Measurements from ENCODE around the gene LPP. TPM values are rescaled to one million over a fixed set of nuclear protein-coding genes. Genes with fewer than 3 reads are reported as not detected.

The LPP gene
- total and polyA plus RNA-seq, 9 donors = 15.9 to 280 (median 134) TPM

- no peak overlapping the region for H3K4me3 ChIP-seq
- DNase-seq = no peak
- TF ChIP-seq EP300 (IDR thresholded peaks at IDR 0.05) = no peak
- TF ChIP-seq POLR2A (IDR thresholded peaks at IDR 0.05) = no peak
- TF ChIP-seq, protein P1, sequence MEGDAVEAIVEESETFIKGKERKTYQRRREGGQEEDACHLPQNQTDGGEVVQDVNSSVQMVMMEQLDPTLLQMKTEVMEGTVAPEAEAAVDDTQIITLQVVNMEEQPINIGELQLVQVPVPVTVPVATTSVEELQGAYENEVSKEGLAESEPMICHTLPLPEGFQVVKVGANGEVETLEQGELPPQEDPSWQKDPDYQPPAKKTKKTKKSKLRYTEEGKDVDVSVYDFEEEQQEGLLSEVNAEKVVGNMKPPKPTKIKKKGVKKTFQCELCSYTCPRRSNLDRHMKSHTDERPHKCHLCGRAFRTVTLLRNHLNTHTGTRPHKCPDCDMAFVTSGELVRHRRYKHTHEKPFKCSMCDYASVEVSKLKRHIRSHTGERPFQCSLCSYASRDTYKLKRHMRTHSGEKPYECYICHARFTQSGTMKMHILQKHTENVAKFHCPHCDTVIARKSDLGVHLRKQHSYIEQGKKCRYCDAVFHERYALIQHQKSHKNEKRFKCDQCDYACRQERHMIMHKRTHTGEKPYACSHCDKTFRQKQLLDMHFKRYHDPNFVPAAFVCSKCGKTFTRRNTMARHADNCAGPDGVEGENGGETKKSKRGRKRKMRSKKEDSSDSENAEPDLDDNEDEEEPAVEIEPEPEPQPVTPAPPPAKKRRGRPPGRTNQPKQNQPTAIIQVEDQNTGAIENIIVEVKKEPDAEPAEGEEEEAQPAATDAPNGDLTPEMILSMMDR (IDR thresholded peaks at IDR 0.05) = no peak
- no peak overlapping the region for H3K27ac ChIP-seq
- H3K9me3 ChIP-seq = no peaks in the 10 kb centered on the region
- H3K4me1 ChIP-seq (ENCODE audit: insufficient read depth) = peaks cover 4% of the 10 kb centered on the region
- intact Hi-C loops (cut with DNase I) = loop anchor here in 1 of 4 donors (5.0 kb wide), 1 partner anchor 419 kb away; no protein-coding TSS in a partner anchor
- H3K36me3 ChIP-seq = no peaks in the 10 kb centered on the region
- no peaks in the 10 kb centered on the region for H3K27me3 ChIP-seq
- WGBS, 3 donors = 94 to 99% (median 98%) methylated on average over 5 of the region's 5 CpGs
Observed at GRCh38 chr3:188486126-188486525, 332.2 kb downstream of the LPP start.

- intact Hi-C loops (cut with DNase I) = loop anchor here in 1 of 4 donors (5.0 kb wide), 1 partner anchor 420 kb away; no protein-coding TSS in a partner anchor
- Histone ChIP-seq H3K27ac (no peak overlapping the region), H3K4me1 (ENCODE audit: insufficient read depth) (peaks cover 8% of the 10 kb centered on the region), H3K9me3 (no peaks in the 10 kb centered on the region), H3K4me3 (no peak overlapping the region), H3K36me3 (no peaks in the 10 kb centered on the region), H3K27me3 (no peaks in the 10 kb centered on the region)
- TF ChIP-seq, protein P1 (IDR thresholded peaks at IDR 0.05) = no peak
- TF ChIP-seq POLR2A (IDR thresholded peaks at IDR 0.05) = no peak
- no peak for TF ChIP-seq EP300 (IDR thresholded peaks at IDR 0.05)
- WGBS, 3 donors = 88 to 92% (median 90%) methylated on average over 3 of the region's 3 CpGs
- no peak for DNase-seq
Observed at GRCh38 chr3:188486952-188487351, 333.0 kb downstream of the LPP start.

GRCh38 chr3:188487652-188488051 lies 333.7 kb downstream of the LPP start:
- intact Hi-C loops (cut with DNase I) = loop anchor here in 1 of 4 donors (5.0 kb wide), 1 partner anchor 420 kb away; no protein-coding TSS in a partner anchor
- TF ChIP-seq EP300 (IDR thresholded peaks at IDR 0.05) = no peak
- no peak for TF ChIP-seq POLR2A (IDR thresholded peaks at IDR 0.05)
- TF ChIP-seq, protein P1 (IDR thresholded peaks at IDR 0.05) = no peak
- Histone ChIP-seq H3K27me3 (no peaks in the 10 kb centered on the region), H3K9me3 (no peaks in the 10 kb centered on the region), H3K27ac (no peak overlapping the region), H3K4me3 (no peak overlapping the region), H3K36me3 (no peaks in the 10 kb centered on the region), H3K4me1 (ENCODE audit: insufficient read depth) (peaks cover 8% of the 10 kb centered on the region)
- no peak for DNase-seq
- WGBS, 3 donors = 67 to 75% (median 70%) methylated on average over 5 of the region's 5 CpGs

GRCh38 chr3:188488801-188489200 lies 334.8 kb downstream of the LPP start:
- Histone ChIP-seq H3K4me3 (no peak overlapping the region), H3K27me3 (no peaks in the 10 kb centered on the region), H3K36me3 (no peaks in the 10 kb centered on the region), H3K4me1 (ENCODE audit: insufficient read depth) (peaks cover 8% of the 10 kb centered on the region), H3K9me3 (no peaks in the 10 kb centered on the region), H3K27ac (no peak overlapping the region)
- TF ChIP-seq, protein P1 (IDR thresholded peaks at IDR 0.05) = no peak
- TF ChIP-seq POLR2A (IDR thresholded peaks at IDR 0.05) (no peak), EP300 (IDR thresholded peaks at IDR 0.05) (no peak)
- intact Hi-C loops (cut with DNase I) = loop anchor here in 1 of 4 donors (5.0 kb wide), 1 partner anchor 422 kb away; no protein-coding TSS in a partner anchor
- no peak for DNase-seq
- WGBS, 3 donors = 93 to 99% (median 96%) methylated on average over 6 of the region's 6 CpGs

Measured in ovary (tissue), 9 donors.